Measurements from ENCODE around the gene HLA-DPA1.
"Not testable (repeated sequence)": the region's sequence is repeated elsewhere in the genome, so short reads cannot be mapped to it uniquely, and the experiment has no call there.

- TF ChIP-seq CTCF (conservative IDR thresholded peaks at IDR 0.05 in 1 of 2, IDR thresholded peaks at IDR 0.05 in 1 of 2; ENCODE audit: low read depth in 1 of 2, low read length in 2 of 2); EZH2 (IDR thresholded peaks at IDR 0.05; ENCODE audit: low read length, missing control alignments): not testable (repeated sequence)
Observed at GRCh38 chr6:33101121-33101737, 27.8 kb upstream of the HLA-DPA1 start.
